Coronary artery (tissue), 2 donors: ENCODE data around the gene PRR15.

ENCODE experiments used
- DNase-seq: peaks from one replicate; pipeline ENCODE4 v3.0.0-alpha.2; 2017; ENCODE audit warnings: low spot score
- H3K27ac ChIP-seq, 2 donors: fragments of 200-600 bp; sonication (generic); one replicate each; pipeline ENCODE4 v1.5.1; 2016 to 2019
- H3K4me3 ChIP-seq: fragments of 200-600 bp; sonication (generic); 2 replicates; pipeline ENCODE4 v1.5.1; 2016; ENCODE audit warnings: mild to moderate bottlenecking, moderate library complexity
- CTCF ChIP-seq: fragments of 200-600 bp; sonication (generic); IDR thresholded peaks from one replicate; pipeline ENCODE4 v1.5.1; 2019; ENCODE audit warnings: antibody characterized with exemption

PRR15 gene

GRCh38 chr7:29592866-29593265 is 29.2 kb downstream of the PRR15 start:
- TF ChIP-seq CTCF = no peak
- Histone ChIP-seq H3K27ac (no peak overlapping the region), H3K4me3 (no peak overlapping the region)
- no peak for DNase-seq

- TF ChIP-seq CTCF = no peak
- Histone ChIP-seq H3K27ac (no peak overlapping the region), H3K4me3 (no peak overlapping the region)
- DNase-seq = no peak
Observed at GRCh38 chr7:29593459-29593858, 29.8 kb downstream of the PRR15 start.

- TF ChIP-seq CTCF = no peak
- DNase-seq = no peak
- H3K4me3 ChIP-seq = no peak overlapping the region
- H3K27ac ChIP-seq = no peak overlapping the region
Observed at GRCh38 chr7:29596593-29597178, 33.1 kb downstream of the PRR15 start.

- Histone ChIP-seq H3K4me3 (no peak overlapping the region), H3K27ac (no peak overlapping the region)
- DNase-seq = no peak
- TF ChIP-seq CTCF = no peak
Observed at GRCh38 chr7:29597266-29597665, 33.6 kb downstream of the PRR15 start.

- no peak overlapping the region for H3K4me3 ChIP-seq
- H3K27ac ChIP-seq = no peak overlapping the region
- TF ChIP-seq CTCF = no peak
- DNase-seq = no peak
Observed at GRCh38 chr7:29598137-29598536, 34.5 kb downstream of the PRR15 start.

GRCh38 chr7:29598613-29599012 is 35.0 kb downstream of the PRR15 start:
- no peak for TF ChIP-seq CTCF

GRCh38 chr7:29599026-29599425 is 35.4 kb downstream of the PRR15 start:
- Histone ChIP-seq H3K4me3 (no peak overlapping the region), H3K27ac (no peak overlapping the region)
- DNase-seq = no peak
- no peak for TF ChIP-seq CTCF

More at GRCh38 chr7:29598613-29599012, 35.0 kb downstream of the PRR15 start:
- DNase-seq = no peak
- H3K27ac ChIP-seq = no peak overlapping the region
- H3K4me3 ChIP-seq = no peak overlapping the region
